ENCODE results near the gene DOK7.

Gene DOK7

DNA sequence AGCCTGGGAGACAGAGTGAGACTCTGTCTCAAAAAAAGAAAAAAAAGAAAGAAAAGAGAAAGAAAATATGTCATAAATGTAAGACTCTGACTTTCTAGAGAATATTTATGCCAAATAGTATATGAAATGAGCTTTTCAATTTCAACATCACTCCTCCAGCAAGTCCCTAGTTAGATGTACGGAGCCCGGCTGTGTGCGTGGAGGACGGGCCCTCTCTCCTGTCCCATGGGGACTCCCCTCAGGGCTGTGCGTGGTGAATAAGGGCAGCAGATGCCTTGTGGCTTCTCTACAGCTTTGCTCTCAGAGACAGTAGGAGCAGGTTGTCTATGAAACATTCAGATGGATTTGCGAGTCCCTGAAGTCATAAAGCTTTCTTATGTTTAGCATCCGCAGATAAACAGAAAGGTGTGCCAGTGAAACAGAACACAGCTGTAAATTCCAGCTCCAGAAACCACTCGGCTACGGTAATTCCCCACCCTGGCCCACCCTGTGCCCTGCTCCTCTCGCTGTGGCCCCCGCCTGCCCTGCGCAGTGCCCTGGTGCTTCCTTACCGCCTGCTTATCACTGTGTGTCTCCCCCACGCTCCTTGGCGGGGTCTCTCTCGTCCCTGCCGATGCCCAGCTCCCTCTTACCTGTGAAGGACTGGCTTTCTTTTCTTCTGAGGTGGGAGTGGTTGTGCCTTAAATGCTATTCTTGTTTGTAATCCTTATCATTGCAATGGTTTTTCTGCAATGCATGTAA, 35.2 kb upstream of the DOK7 start:
- DNase-seq (ENCODE audit: low spot score), result no peak

DNA sequence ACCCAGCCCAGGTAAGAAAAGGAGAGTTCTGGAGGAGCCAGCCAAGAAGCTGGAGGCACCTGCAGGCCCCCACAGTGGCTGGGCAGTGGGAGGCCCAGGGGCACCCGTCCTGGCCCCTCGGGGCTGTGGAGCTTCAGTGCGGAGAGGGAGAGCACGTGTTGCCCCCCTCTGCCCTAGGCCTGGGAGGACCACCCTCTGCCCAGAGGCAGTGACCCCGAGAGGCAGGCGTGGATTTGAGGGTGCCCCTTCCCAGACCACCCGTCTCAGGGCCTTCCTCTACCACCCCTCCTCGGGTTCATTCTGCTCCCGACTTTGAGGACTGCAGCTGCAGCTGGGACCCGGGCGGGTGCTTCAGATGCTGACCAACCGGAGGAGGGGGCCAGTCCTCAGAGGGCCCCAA, 33.5 kb upstream of the DOK7 start:
- no peak for DNase-seq (ENCODE audit: low spot score)

DNA sequence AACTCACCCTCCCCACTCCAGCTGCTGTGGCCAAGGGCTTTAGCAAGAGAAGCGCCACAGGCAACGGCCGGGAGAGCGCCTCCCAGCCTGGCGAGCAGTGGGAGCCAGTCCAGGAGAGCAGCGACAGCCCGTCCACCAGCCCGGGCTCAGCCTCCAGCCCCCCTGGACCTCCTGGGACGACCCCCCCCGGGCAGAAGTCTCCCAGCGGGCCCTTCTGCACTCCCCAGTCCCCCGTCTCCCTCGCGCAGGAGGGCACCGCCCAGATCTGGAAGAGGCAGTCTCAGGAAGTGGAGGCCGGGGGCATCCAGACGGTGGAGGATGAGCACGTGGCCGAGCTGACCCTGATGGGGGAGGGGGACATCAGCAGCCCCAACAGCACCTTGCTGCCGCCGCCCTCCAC, 32.6 kb upstream of the DOK7 start:
- no peak for DNase-seq (ENCODE audit: low spot score)

DNA sequence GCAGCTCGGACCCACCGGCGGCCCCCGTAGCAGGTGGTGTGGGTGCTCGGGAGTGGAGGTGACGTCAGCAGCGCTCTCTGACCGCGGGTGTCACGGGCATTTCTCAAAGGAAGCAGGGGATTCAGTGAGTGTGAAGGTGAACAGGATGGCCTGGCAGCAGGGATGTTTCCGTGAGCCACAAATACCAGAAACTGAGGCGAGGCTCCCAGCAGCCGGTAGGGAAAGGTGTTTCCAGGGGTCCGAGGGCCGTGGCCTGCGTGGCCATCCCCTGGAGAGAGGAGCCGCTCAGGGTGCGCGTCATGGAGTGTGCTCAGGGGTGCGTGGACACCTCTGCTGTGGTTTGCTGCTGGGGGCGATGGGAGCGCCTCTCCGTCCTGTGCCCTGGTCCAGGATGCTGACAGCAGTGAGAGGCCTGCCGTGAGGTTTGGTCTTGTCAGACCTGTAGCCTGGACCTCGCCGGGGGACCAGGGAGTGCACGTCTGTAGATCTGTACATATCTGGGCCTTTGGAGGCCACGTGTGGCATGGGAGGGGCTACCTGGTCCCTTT, 31.6 kb upstream of the DOK7 start:
- no peak for DNase-seq (ENCODE audit: low spot score)

DNA sequence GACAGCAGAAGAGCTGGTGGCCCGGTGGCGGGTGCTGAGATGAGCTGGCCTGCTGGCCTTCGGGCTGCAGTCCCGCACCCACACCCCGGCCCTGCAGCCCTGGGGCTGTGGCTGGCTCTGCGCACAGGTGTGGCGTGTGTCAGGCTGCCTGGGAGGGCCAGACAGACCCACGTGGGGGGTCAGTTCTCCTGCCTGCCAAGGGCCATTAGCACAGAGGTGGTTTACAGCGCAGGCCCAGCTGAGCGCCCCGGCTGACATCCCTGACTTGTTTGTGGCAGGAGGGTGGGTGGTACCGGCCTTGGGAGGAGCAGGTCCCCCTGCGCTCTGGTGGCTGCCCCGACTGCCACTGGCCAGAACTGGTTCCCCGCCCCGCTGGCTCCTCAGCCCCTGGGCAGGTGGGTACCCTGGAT, 30.7 kb upstream of the DOK7 start:
- DNase-seq (ENCODE audit: low spot score), result no peak

DNA sequence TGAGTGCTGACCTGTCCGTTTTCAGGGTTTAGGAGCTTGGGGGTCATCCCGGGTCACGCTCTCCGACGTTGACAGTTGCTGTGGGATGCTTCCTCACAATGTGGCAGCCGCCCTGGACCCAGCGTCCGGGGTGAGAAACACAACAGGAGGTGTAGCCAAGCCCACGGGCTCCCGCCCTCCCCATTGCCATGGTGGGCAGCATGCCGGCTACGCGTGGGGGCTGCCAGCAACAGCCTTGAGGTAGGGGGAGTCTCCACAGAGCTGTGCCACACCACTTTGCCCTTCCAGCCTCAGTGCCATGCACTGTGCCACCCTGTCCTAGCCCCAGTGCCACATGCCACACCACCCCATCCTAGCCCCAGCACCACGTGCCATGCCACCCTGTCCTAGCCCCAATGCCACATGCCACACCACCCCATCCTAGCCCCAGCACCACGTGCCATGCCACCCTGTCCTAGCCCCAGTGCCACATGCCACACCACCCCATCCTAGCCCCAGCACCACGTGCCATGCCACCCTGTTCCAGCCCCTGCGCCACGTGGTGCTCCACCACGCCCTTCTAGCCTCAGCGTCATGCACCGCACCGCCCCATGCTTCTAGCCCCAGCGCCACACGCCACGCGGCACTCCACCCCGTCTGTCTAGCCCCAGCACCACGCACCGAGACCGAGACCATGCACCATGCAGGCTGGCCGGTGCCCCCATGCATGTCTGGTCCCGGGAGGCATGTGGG, 29.8 kb upstream of the DOK7 start:
- DNase-seq (ENCODE audit: low spot score), result no peak

DNA sequence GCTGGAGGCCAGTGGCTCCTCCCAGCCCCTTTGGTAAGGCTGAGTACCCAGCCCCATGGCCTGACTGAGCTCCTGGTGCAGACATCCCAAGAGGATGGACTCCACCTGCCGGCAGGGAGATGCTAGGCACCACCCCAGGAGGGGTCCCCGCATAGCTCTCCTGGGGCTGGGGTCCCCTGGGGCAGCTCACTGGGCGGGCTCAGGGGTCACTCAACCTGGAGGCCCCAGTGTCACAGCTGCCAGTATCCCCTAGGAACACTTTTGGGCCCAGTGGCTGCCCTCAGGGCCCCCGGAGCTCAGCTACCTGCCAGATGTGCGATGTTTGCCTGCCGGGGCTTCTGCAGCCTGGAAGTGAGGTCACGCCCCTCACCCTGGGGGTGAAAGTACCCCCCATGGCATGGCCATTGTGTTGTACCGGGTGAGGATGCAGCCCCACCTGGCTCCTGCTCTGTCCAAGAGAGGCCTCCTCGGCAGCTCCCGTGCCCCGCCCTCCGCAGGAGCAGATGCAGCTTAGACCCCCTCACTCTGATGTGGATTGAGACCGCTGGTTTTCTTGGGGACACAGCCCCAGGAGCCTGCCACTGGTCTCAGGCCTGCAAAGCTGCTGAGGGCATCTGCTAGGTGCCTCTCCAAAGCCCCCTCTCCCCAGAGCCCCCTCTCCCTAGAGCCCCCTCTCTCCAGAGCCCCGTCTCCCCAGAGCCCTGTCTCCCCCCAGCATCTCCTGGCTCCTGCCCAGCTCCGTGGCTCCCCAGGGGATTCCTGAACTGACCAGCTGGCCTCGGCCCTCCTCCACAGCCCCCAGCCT, 28.0 kb upstream of the DOK7 start:
- DNase-seq (ENCODE audit: low spot score), result no peak

DNA sequence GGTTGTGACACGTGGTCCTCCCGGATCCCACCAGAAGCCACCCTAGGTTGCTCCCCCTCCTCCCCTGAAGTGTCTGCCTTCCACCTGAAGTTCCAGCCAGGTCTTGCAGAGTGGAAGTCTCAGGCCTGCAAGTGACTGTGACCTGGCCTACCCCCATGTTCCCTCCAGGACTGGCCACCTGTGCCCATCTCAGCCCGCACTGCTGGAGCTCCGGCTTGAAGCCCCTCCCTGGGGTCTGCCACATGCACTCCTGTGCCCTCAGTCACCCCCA, 27.5 kb upstream of the DOK7 start:
- no peak for DNase-seq (ENCODE audit: low spot score)

DNA sequence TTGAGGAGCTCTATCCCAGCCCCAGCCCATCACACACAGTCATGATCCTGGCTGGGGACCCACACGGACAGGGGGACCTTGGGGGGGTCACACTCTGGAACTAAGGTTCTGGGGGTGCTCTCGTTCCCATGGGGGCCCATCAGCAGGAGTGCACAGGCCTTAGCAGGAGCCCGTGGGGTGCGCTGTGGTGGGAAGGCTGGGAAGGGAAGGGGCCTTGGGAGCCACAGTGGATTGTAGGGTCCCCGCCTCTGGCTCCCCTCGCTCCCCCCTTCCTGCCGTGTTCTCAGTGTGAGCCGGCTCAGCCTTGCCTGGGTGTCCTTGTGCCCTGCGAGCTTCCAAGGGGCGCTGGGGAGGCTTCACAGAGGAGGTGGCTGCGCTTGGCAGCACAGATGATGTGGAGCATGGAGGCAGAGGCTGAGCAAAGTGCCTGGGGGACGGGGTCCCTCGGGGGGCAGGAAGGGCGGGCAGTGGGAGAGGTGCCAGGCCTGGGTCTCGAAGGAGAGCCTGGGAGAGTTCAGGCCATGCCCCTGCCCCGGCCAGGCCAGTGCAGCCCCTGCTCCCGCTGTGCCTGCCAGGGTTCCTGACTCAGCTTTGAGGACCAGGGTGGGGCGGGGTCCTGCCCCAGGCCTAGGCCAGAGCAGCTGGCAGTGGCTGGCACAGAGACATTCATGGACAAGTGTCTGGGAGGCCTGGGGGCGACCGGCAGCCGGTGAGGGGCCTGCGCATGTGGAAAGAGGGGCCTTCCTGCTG, 26.9 kb upstream of the DOK7 start:
- no peak for DNase-seq (ENCODE audit: low spot score)

DNA sequence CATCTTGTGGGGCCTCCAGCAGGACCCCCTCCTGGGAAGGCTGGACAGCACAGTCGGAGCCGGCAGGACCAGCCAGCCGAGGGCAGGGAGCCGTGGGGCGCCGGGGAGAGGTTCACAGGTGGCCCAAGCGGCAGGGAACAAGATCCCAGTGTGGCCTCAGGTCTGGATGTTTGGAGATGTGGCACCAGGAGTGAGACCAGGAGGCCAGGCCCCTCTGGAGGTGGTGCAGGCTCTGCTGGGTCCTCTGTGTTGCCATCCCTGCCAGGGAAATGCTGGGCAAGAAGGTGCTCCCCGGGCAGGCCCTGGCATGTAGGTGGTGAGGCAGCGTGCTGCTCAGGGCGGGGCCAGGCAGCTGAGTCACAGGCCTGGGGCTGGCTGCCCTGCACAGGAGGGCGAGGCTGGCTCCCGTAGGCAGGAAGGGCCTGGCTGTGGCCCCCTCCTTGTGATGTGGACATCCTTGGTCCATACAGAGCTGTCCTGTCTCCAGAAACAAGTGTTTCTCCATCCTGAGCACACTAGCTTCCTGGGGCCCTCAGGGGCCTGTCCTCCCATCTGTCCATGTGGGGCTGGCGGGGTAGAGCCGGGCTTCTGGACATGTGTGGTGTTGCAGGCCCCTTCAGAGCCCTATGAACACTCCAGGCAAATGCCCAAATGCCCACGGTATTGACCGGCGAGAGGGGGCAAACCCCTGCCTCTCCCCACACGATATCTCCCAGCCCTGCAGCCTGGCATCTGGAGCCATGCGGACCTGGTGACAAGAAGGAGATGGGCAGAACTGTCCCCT, 26.1 kb upstream of the DOK7 start:
- no peak for DNase-seq (ENCODE audit: low spot score)

DNA sequence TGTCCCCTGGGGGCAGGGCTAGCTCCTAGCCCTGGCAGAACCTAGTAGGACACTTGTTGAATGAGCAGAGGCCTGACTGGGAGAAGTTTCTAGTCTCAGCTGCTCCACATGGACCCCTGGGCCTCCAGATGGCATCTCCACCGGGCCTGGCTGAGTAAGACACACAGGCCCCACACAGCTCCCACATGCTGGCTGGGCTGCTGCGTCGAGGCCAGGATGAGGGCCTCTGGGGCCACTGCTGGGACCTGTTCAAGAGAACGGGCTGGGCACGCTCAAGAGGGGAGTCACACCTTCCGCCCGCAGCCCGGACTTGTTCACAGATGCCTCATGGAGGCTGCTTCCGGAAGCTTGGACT, 25.5 kb upstream of the DOK7 start:
- DNase-seq (ENCODE audit: low spot score), result no peak

DNA sequence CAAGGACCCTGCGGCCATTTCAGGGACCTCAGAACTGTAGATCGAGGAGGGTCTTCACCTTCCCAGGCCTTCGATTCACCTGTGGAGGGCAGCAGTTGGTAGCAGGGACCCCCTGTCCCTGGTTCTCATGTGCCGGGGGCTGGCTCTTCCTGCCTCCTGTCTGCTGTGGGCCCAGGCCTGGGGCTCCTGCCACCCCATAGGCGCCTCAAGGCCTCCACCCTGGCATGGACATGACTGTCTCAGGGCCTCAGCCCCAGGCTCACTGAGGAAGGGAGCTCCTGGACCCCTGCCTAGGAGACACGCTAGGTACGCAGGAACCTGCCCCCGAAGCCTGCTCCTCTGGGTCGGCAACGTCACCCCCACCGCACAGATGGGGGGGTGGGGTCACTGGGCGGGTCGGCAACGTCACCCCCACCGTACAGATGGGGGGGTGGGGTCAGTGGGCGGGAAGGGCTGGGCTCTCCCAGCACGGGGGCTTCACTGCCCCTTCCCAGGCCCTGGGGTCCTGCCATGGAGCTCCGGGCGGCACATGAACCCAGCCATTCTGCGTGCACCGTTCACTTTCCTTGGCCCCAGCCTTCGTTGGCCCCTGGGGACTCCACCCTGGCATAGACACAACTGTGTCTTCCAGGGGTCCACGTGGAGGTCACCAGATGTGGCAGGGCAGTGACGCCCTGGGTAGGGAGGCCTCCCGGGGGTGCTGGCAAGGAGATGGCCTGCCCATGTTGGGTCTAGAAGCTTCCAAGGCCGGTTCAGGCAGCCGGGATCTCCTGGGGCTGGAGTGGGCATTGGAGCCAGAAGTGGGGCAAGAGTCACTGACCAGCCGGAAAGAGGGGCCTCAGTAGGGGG, 24.9 kb upstream of the DOK7 start:
- DNase-seq (ENCODE audit: low spot score), result no peak

DNA sequence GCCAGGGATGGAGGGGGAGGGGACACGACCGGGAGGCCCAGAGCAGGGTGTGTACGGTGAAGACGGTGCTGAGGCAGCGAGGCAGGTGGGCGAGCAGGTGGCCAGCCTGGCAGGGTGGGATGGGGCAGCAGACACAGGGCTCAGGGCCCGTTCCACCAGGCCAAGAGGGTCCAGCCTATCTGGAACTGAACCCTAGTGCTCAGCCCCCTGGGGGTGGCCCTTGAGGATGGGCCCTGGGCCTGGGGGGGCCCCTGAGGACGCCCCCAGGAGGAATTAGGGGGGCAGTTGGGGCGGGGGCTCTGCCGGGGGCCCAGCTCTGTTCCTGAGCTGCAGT, 24.3 kb upstream of the DOK7 start:
- no peak for DNase-seq (ENCODE audit: low spot score)

DNA sequence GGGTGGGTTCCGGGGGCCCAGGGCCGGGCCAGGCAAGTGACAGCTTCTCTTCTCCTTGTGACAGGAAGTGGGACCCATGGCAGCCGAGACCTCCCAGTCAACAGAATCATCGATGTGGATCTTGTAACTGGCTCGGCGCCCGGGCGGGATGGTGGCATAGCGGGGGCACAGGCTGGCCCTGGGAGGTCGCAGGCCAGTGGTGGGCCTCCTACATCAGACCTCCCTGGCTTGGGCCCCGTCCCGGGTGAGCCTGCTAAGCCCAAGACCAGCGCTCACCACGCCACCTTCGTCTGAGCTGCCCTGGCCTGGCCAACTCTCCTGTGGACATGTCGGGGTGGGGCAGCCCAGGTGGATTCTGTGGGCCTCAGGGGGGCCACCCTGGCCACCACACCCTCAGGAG, 23.7 kb upstream of the DOK7 start:
- no peak for DNase-seq (ENCODE audit: low spot score)

DNA sequence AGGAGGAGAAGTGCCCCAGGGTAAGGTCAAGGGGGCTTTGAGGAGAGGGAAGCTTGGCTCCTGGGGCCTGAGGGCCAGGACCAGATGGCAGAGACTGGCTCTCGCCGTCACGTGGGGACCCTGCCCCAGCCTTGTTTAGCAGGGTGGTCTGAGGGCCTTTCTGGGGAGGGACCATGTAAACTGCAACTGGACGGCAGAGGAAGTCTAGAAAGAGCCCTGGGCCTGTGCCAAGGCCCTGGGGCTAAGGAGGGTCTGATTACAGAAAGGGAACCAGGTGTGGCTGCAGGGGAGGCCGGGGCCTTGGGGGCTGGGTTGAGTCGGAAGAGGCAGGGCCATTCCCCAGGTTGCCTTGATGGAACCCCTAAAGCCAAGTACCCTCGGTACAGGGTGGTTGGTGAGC, 23.1 kb upstream of the DOK7 start:
- DNase-seq (ENCODE audit: low spot score), result no peak

DNA sequence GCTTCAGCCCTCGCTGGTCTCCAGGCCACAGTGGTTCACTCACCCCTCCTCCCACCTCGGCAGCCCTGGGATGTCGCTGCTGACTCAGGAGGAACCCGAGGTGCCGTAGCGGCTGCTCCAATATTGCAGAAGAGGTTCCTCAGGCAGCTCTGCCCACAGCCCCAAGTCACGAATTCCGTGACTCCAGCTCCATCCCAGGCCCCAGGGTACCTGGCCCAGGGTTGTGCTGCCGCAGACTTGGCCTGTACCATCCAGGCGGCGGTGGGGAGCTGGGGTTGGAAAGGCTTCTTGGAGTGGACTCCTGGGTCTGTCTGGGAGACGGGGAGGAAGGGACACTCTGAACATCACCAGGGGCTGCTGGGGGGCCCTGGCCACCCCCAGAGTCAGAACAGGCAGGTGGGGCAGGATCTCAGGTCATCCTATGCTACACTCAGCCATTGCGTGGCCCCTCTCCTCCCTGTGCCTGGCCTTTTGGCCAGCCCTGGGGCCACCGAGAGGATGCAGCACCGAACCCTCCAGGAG, 22.1 kb upstream of the DOK7 start:
- DNase-seq (ENCODE audit: low spot score), result no peak

DNA sequence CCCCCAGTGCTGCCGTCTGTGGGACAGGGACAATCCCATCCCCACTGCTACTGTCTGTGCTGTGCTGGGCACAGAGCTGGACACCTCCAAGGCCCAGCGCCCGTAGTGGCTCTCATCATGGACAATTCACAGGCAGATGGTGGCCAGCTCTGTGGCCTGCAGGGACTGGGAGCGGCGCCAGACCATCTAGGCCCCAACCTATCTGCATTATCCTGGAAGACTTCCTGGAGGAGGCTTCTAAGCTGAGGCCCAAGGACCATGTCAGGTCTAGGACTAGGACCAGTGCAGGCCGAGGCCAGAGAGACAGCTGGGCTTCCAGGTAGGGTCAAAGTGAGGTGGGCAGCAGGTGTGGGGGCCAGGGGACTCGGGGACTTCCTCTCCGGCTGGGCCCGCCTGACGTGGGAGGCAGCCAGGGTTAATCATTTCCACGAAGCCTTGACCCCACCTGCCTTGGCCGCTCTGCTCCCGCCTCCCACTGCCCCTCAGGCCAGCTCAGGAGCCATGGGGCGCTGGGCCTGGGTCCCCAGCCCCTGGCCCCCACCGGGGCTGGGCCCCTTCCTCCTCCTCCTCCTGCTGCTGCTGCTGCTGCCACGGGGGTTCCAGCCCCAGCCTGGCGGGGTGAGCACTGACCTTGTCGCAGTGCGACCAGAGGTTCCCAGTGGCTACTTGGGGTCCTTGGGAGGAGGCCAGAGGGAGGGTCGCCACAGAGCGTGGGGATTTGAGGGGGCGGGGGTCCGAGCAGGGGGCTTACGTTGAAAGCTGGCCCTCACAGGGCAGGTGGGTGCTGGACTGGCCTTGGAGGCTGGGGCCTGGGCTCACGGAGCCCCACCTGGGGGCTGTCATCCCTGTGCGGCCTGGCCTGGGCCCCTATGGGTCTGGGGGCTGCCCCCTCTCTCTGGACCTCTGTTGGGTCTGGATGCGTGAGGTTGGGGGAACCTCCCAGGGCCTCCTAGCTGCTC, 21.3 kb upstream of the DOK7 start, which contains the start of gene HGFAC:
Gene HGFAC, plus strand, starts transcription at position 468 of the 959 bp plus-strand sequence. Its CDS starts 34 bp downstream, at position 502.
- DNase-seq (ENCODE audit: low spot score), result no peak

DNA sequence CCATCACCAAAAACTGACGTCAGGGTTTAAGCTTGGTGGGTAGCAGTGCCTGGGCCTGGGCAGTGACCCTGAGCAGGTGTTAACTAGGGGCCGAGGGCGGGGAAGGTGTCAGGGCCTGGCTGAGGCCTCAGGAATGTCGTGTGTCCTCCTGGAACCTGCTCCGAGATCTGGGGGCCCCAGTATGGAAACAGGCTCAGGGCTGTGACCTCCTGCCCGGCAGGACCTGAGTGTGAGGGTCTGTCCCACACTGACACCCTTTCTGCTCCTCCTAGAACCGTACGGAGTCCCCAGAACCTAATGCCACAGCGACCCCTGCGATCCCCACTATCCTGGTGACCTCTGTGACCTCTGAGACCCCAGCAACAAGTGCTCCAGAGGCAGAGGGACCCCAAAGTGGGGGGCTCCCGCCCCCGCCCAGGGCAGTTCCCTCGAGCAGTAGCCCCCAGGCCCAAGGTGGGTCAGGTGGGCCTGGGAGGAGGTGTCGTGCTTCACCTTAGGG, 20.6 kb upstream of the DOK7 start:
- DNase-seq (ENCODE audit: low spot score), result no peak

All from SK-N-DZ (cell line).